ENCODE measurements around the gene OR10A6. TPM values are rescaled to one million over a fixed set of nuclear protein-coding genes. Genes with fewer than 3 reads are reported as not detected.

Gene OR10A6
- total RNA-seq, 1 experiment from 2014 or later: not detected

DNA sequence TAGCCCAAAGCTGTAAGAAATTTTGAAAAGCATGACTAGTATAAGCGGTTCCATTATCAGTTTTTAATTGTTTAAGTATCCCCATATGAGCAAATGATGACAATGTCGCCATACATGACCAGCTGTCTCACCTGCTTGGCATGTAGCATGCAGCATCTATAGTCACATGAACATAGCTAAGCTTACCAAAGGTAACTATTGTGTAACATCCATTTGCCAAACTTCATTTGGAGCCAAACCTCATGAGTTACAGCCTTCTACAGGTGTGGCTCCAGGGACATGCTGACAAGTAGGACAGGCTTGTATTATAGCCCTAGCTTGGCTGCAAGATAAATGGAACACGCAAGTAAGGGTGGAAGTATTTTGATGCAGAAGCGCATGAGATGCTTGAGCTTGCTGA is 30.4 kb downstream of the OR10A6 start:
- intact Hi-C loops (cut with micrococcal nuclease; ENCODE audit: unreplicated experiment): no loop called here
- DNase-seq (ENCODE audit: low spot score): no peak
- no TSS peak for BruUV-seq (replicated peaks)
- Histone ChIP-seq H3K9me3 (ENCODE audit: low read depth, low read length, poor library complexity, severe bottlenecking) (no peaks in the 10 kb centered on the region), H3K27me3 (replicated peaks; ENCODE audit: insufficient read depth, low read depth, low read length, poor library complexity) (peaks cover 13% of the 10 kb centered on the region), H3K4me3 (ENCODE audit: low read depth, low read length, poor library complexity, severe bottlenecking) (no peak overlapping the region), H3K4me1 (ENCODE audit: insufficient read depth, low read length, poor library complexity, severe bottlenecking) (no peaks in the 10 kb centered on the region), H3K36me3 (ENCODE audit: insufficient read depth, low read length, poor library complexity, severe bottlenecking) (no peaks in the 10 kb centered on the region), H3K27ac (ENCODE audit: low read depth, low read length, poor library complexity, severe bottlenecking) (no peak overlapping the region)
- no peak for TF ChIP-seq EZH2 (IDR thresholded peaks at IDR 0.05; ENCODE audit: borderline replicate concordance, low read depth, low read length, poor library complexity, severe bottlenecking)
- TF ChIP-seq, protein P1, sequence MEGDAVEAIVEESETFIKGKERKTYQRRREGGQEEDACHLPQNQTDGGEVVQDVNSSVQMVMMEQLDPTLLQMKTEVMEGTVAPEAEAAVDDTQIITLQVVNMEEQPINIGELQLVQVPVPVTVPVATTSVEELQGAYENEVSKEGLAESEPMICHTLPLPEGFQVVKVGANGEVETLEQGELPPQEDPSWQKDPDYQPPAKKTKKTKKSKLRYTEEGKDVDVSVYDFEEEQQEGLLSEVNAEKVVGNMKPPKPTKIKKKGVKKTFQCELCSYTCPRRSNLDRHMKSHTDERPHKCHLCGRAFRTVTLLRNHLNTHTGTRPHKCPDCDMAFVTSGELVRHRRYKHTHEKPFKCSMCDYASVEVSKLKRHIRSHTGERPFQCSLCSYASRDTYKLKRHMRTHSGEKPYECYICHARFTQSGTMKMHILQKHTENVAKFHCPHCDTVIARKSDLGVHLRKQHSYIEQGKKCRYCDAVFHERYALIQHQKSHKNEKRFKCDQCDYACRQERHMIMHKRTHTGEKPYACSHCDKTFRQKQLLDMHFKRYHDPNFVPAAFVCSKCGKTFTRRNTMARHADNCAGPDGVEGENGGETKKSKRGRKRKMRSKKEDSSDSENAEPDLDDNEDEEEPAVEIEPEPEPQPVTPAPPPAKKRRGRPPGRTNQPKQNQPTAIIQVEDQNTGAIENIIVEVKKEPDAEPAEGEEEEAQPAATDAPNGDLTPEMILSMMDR (conservative IDR thresholded peaks at IDR 0.05; ENCODE audit: low read depth, low read length): no peak
- POLR2A ChIA-PET (ENCODE audit: low non-redundant PET): interaction anchor here (0.6 kb wide), 1 partner anchor 712 kb away, joined by 3 read pairs; no protein-coding TSS in a partner anchor
- CTCF ChIA-PET: no interaction called here

DNA sequence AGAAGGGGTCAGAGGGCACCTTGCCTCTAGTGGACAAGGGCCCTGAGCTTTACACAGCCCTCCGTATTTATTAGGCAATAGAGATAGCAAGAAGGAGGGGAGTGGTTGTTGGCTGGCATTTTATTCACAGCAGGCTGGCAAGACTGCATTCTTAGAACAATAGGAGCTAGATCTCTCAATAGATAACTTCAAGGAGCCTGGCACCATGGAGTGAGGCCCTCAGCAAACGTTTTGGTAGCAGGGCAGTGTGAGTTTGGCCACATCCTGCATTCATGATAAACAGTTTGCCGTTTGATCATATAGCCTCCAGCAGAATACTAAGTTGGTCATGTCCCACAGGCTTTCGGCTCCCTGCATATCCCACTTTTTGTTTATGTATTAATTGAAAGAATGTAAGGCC is 31.6 kb downstream of the OR10A6 start:
- Histone ChIP-seq H3K27ac (ENCODE audit: low read depth, low read length, poor library complexity, severe bottlenecking) (no peak overlapping the region), H3K4me1 (ENCODE audit: insufficient read depth, low read length, poor library complexity, severe bottlenecking) (no peaks in the 10 kb centered on the region), H3K9me3 (ENCODE audit: low read depth, low read length, poor library complexity, severe bottlenecking) (no peaks in the 10 kb centered on the region), H3K27me3 (replicated peaks; ENCODE audit: insufficient read depth, low read depth, low read length, poor library complexity) (peaks cover 6% of the 10 kb centered on the region), H3K4me3 (ENCODE audit: low read depth, low read length, poor library complexity, severe bottlenecking) (no peak overlapping the region), H3K36me3 (ENCODE audit: insufficient read depth, low read length, poor library complexity, severe bottlenecking) (no peaks in the 10 kb centered on the region)
- BruUV-seq (replicated peaks): no TSS peak
- no peak for TF ChIP-seq EZH2 (IDR thresholded peaks at IDR 0.05; ENCODE audit: borderline replicate concordance, low read depth, low read length, poor library complexity, severe bottlenecking)
- TF ChIP-seq, protein P1 (conservative IDR thresholded peaks at IDR 0.05; ENCODE audit: low read depth, low read length): no peak
- no peak for DNase-seq (ENCODE audit: low spot score)
- ChIA-PET POLR2A (ENCODE audit: low non-redundant PET) (no interaction called here), CTCF (no interaction called here)
- intact Hi-C loops (cut with micrococcal nuclease; ENCODE audit: unreplicated experiment): no loop called here

DNA sequence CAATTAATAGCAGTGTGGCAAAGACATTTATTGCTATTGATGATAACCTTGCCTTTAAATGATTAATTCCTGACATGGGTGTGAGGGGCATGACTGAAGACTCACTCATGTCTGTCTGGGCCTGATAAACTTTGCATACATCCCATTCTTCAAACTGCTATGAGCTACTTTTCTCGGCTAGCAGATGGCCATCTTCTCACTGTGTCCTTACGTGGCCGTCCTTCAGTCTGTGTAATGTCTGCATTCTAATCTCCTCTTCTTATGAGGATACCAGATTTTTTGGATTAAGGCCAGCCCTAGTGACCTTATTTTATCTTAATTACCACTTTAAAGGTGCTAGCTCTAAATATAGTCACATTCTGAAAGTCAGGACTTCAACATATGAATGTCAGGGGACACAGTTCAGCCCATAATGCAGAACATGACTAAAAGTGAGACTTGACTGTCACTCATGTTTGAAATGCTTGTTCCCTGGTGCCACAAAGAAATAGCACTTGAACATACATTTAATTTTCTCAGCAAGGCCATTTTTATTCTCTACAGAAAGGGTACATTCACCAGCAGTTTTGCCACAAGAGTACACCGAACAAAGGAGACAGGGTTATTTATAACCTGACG is 32.3 kb downstream of the OR10A6 start:
- H3K36me3 ChIP-seq (ENCODE audit: insufficient read depth, low read length, poor library complexity, severe bottlenecking): no peaks in the 10 kb centered on the region
- intact Hi-C loops (cut with micrococcal nuclease; ENCODE audit: unreplicated experiment): no loop called here
- no peak overlapping the region for H3K27ac ChIP-seq (ENCODE audit: low read depth, low read length, poor library complexity, severe bottlenecking)
- H3K4me3 ChIP-seq (ENCODE audit: low read depth, low read length, poor library complexity, severe bottlenecking): no peak overlapping the region
- no peaks in the 10 kb centered on the region for H3K9me3 ChIP-seq (ENCODE audit: low read depth, low read length, poor library complexity, severe bottlenecking)
- ChIA-PET POLR2A (ENCODE audit: low non-redundant PET) (no interaction called here), CTCF (no interaction called here)
- peaks cover 6% of the 10 kb centered on the region for H3K27me3 ChIP-seq (replicated peaks; ENCODE audit: insufficient read depth, low read depth, low read length, poor library complexity)
- BruUV-seq (replicated peaks): no TSS peak
- no peaks in the 10 kb centered on the region for H3K4me1 ChIP-seq (ENCODE audit: insufficient read depth, low read length, poor library complexity, severe bottlenecking)
- DNase-seq (ENCODE audit: low spot score): no peak
- TF ChIP-seq, protein P1 (conservative IDR thresholded peaks at IDR 0.05; ENCODE audit: low read depth, low read length): no peak
- no peak for TF ChIP-seq EZH2 (IDR thresholded peaks at IDR 0.05; ENCODE audit: borderline replicate concordance, low read depth, low read length, poor library complexity, severe bottlenecking)

Data from A673 (cell line).